OCI-LY7 (cell line): ENCODE results near the gene SMAP1. TPM values are rescaled to one million over a fixed set of nuclear protein-coding genes. Genes with fewer than 3 reads are reported as not detected.

Experiments
- BruUV-seq: library from RNA; stranded (reverse); fragments of 400-500 nt; replicated peaks from 2 replicates; lab custom pipeline; 2021; lab: Mats Ljungman, UMichigan
- CTCF ChIA-PET: fragments of 300-600 bp; sonication (Branson Sonifier 250); formaldehyde crosslinking; loops from one replicate; lab custom pipeline; 2022; ENCODE audit warnings: antibody characterized with exemption; ENCODE audit not compliant: unreplicated experiment; lab: Charles Lee
- POLR2A ChIA-PET: fragments of 300-600 bp; sonication (Branson Sonifier 250); formaldehyde crosslinking; loops from one replicate; lab custom pipeline; 2022; ENCODE audit warnings: antibody characterized with exemption; lab: Charles Lee
- DNase-seq: peaks from one replicate; pipeline ENCODE4 v3.0.0-alpha.2; 2015; ENCODE audit warnings: low spot score
- H2AFZ ChIP-seq: fragments of 200-600 bp; sonication (generic), shearing (Covaris generic); 2 replicates; pipeline ENCODE4 v1.6.1; 2014; ENCODE audit warnings: mild to moderate bottlenecking, antibody characterized with exemption, low read length, moderate library complexity
- H3K27ac ChIP-seq: fragments of 200-600 bp; sonication (generic); 2 replicates; pipeline ENCODE4 v1.5.1; 2014; ENCODE audit warnings: mixed run types, low read depth, mild to moderate bottlenecking, moderate library complexity, low read length, inconsistent platforms; ENCODE audit not compliant: poor library complexity, severe bottlenecking
- H3K36me3 ChIP-seq: fragments of 200-600 bp; sonication (generic); 2 replicates; pipeline ENCODE4 v1.6.1; 2014; ENCODE audit warnings: mild to moderate bottlenecking, antibody characterized with exemption, low read length, moderate library complexity, mixed read lengths; ENCODE audit not compliant: insufficient read depth
- H3K4me1 ChIP-seq: fragments of 200-600 bp; sonication (generic); 2 replicates; pipeline ENCODE4 v1.5.1; 2014; ENCODE audit warnings: mild to moderate bottlenecking, low read length; ENCODE audit not compliant: insufficient read depth, poor library complexity, severe bottlenecking
- H3K4me2 ChIP-seq: fragments of 200-600 bp; sonication (generic); 2 replicates; pipeline ENCODE4 v1.6.1; 2014; ENCODE audit warnings: mild to moderate bottlenecking, low read length
- H3K4me3 ChIP-seq: fragments of 200-600 bp; sonication (generic); 2 replicates; pipeline ENCODE4 v1.5.1; 2014; ENCODE audit warnings: mild to moderate bottlenecking, low read depth, low read length; ENCODE audit not compliant: poor library complexity, severe bottlenecking
- H3K79me2 ChIP-seq: fragments of 200-600 bp; sonication (generic); 2 replicates; pipeline ENCODE4 v1.6.1; 2016; ENCODE audit warnings: low read depth, mild to moderate bottlenecking, low read length, moderate library complexity, mixed read lengths; ENCODE audit not compliant: insufficient read depth
- H3K9me2 ChIP-seq: fragments of 200-600 bp; sonication (generic); 2 replicates; pipeline ENCODE4 v1.6.1; 2016; ENCODE audit warnings: mild to moderate bottlenecking, low read length, mixed read lengths; ENCODE audit not compliant: insufficient read depth
- H3K9me3 ChIP-seq: fragments of 200-600 bp; sonication (generic); 2 replicates; pipeline ENCODE4 v1.6.1; 2014; ENCODE audit warnings: mild to moderate bottlenecking, mixed run types, low read length, mixed read lengths
- H4K20me1 ChIP-seq: fragments of 200-600 bp; sonication (generic); 2 replicates; pipeline ENCODE4 v1.6.1; 2014; ENCODE audit warnings: mild to moderate bottlenecking, antibody characterized with exemption, low read length, moderate library complexity, mixed read lengths; ENCODE audit not compliant: insufficient read depth
- EZH2phosphoT487 ChIP-seq: fragments of 200-600 bp; sonication (generic); IDR thresholded peaks from 2 replicates; pipeline ENCODE4 v1.6.1; 2018; ENCODE audit warnings: low read depth, borderline replicate concordance, mild to moderate bottlenecking, mixed run types, antibody characterized with exemption, low read length, moderate library complexity, mixed read lengths
- intact Hi-C: fragments of 100-400 bp; cut with micrococcal nuclease; formaldehyde crosslinking; loops from one replicate; pipeline ENCODE4 v1.10.0; 2022; ENCODE audit not compliant: unreplicated experiment
- total RNA-seq, 2 experiments: library from RNA; depleted of rRNA in 1 of 2; stranded (reverse); fragments of >200 nt in 1 of 2; shearing (Covaris generic) in 1 of 2; gene quantifications; 2 replicates each; pipeline ENCODE4 v1.2.3, GENCODE V29; 2014 to 2022
- TF ChIP-seq, protein P1 (sequence below): fragments of 200-600 bp; sonication (generic); conservative IDR thresholded peaks from 2 replicates; pipeline ENCODE4 v1.5.1; 2014; ENCODE audit warnings: mild to moderate bottlenecking, antibody characterized with exemption, low read length, moderate library complexity, mixed read lengths

Gene SMAP1
- total RNA-seq, 2 experiments from 2014 or later, result 15.1 to 28.9 TPM

- no peak for DNase-seq
- CTCF ChIA-PET, result no interaction called here
- POLR2A ChIA-PET, result no interaction called here
- no peak overlapping the region for H3K4me2 ChIP-seq
- no peak overlapping the region for H2AFZ ChIP-seq
- no peaks in the 10 kb centered on the region for H3K36me3 ChIP-seq
- TF ChIP-seq EZH2phosphoT487, result no peak
- TF ChIP-seq, protein P1, sequence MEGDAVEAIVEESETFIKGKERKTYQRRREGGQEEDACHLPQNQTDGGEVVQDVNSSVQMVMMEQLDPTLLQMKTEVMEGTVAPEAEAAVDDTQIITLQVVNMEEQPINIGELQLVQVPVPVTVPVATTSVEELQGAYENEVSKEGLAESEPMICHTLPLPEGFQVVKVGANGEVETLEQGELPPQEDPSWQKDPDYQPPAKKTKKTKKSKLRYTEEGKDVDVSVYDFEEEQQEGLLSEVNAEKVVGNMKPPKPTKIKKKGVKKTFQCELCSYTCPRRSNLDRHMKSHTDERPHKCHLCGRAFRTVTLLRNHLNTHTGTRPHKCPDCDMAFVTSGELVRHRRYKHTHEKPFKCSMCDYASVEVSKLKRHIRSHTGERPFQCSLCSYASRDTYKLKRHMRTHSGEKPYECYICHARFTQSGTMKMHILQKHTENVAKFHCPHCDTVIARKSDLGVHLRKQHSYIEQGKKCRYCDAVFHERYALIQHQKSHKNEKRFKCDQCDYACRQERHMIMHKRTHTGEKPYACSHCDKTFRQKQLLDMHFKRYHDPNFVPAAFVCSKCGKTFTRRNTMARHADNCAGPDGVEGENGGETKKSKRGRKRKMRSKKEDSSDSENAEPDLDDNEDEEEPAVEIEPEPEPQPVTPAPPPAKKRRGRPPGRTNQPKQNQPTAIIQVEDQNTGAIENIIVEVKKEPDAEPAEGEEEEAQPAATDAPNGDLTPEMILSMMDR, result no peak
- H3K27ac ChIP-seq, result no peak overlapping the region
- no peaks in the 10 kb centered on the region for H3K4me1 ChIP-seq
- H3K9me3 ChIP-seq, result peaks cover 6% of the 10 kb centered on the region; the same call in 1 of the 2 replicates
- H3K9me2 ChIP-seq, result no peaks in the 10 kb centered on the region
- intact Hi-C loops, result no loop called here
- H4K20me1 ChIP-seq, result no peaks in the 10 kb centered on the region
- BruUV-seq, result no TSS peak
- no peaks in the 10 kb centered on the region for H3K79me2 ChIP-seq
- no peak overlapping the region for H3K4me3 ChIP-seq
Measured at GRCh38 chr6:70819646-70820045, 152.0 kb downstream of the SMAP1 start.

GRCh38 chr6:70820778-70821177, 153.1 kb downstream of the SMAP1 start:
- Histone ChIP-seq H3K27ac (no peak overlapping the region), H3K9me2 (no peaks in the 10 kb centered on the region), H3K4me3 (no peak overlapping the region), H4K20me1 (no peaks in the 10 kb centered on the region), H3K4me2 (no peak overlapping the region), H2AFZ (no peak overlapping the region), H3K36me3 (no peaks in the 10 kb centered on the region), H3K4me1 (no peaks in the 10 kb centered on the region), H3K79me2 (no peaks in the 10 kb centered on the region), H3K9me3 (peaks cover 6% of the 10 kb centered on the region; the same call in 1 of the 2 replicates)
- CTCF ChIA-PET, result no interaction called here
- no TSS peak for BruUV-seq
- no peak for DNase-seq
- TF ChIP-seq, protein P1, result no peak
- TF ChIP-seq EZH2phosphoT487, result no peak
- POLR2A ChIA-PET, result interaction anchor here (0.7 to 1.2 kb wide), 2 partner anchors 36 to 396 kb away, joined by 3 read pairs; no protein-coding TSS in a partner anchor
- intact Hi-C loops, result no loop called here

DNA sequence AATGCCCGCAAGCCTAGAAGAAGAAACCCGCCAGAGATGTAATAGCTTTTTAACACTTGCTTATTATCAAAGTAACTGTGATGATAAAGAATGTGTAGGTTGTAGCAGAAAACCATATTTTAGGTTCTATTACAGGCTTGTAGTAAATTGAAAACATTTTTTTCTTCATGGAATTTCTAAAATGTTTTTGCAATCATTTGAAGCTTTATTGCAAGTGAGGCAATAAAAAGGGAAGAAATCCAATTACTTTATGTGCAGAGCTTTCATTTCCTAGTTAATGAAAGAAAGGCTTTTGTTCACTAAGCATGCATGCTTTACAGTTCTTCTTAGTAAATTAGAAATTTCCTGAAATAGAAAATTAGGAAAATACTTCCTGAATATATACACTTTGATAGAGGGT, 154.1 kb downstream of the SMAP1 start:
- Histone ChIP-seq H3K27ac (no peak overlapping the region), H3K4me2 (no peak overlapping the region), H4K20me1 (no peaks in the 10 kb centered on the region), H3K79me2 (no peaks in the 10 kb centered on the region), H3K4me1 (no peaks in the 10 kb centered on the region), H2AFZ (no peak overlapping the region), H3K9me3 (peaks cover 6% of the 10 kb centered on the region; the same call in 1 of the 2 replicates), H3K9me2 (no peaks in the 10 kb centered on the region), H3K36me3 (no peaks in the 10 kb centered on the region), H3K4me3 (no peak overlapping the region)
- DNase-seq, result no peak
- intact Hi-C loops, result no loop called here
- BruUV-seq, result no TSS peak
- TF ChIP-seq, protein P1, result no peak
- no peak for TF ChIP-seq EZH2phosphoT487
- ChIA-PET POLR2A (interaction anchor here (0.6 to 1.1 kb wide), 4 partner anchors 14 to 426 kb away, joined by 3 read pairs; no protein-coding TSS in a partner anchor), CTCF (interaction anchor here (0.5 kb wide), 1 partner anchor 1096 kb away, joined by 3 read pairs; no protein-coding TSS in a partner anchor)
